HG02571 (cell line): ENCODE measurements around the gene DZIP1L.
"Not testable (repeated sequence)": the region's sequence is repeated elsewhere in the genome, so short reads cannot be mapped to it uniquely, and the experiment has no call there.

Experiments used
- ATAC-seq: cut with Tn5 transposase; IDR thresholded peaks from one replicate; pipeline ENCODE4 v1.9.1; 2021; ENCODE audit warnings: mild to moderate bottlenecking, moderate library complexity; ENCODE audit not compliant: unreplicated experiment

The DZIP1L gene, protein sequence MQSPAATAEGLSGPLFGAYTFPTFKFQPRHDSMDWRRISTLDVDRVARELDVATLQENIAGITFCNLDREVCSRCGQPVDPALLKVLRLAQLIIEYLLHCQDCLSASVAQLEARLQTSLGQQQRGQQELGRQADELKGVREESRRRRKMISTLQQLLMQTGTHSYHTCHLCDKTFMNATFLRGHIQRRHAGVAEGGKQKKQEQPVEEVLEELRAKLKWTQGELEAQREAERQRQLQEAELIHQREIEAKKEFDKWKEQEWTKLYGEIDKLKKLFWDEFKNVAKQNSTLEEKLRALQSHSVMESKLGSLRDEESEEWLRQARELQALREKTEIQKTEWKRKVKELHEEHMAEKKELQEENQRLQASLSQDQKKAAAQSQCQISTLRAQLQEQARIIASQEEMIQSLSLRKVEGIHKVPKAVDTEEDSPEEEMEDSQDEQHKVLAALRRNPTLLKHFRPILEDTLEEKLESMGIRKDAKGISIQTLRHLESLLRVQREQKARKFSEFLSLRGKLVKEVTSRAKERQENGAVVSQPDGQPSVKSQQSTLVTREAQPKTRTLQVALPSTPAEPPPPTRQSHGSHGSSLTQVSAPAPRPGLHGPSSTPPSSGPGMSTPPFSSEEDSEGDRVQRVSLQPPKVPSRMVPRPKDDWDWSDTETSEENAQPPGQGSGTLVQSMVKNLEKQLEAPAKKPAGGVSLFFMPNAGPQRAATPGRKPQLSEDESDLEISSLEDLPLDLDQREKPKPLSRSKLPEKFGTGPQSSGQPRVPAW

GRCh38 chr3:138114988-138115971, at the start of gene DZIP1L:
Gene DZIP1L, minus strand, starts transcription at chr3:138115608. Its CDS starts 11,637 bp downstream, at chr3:138103971.
- ATAC-seq = peak; percentile 78

DNA sequence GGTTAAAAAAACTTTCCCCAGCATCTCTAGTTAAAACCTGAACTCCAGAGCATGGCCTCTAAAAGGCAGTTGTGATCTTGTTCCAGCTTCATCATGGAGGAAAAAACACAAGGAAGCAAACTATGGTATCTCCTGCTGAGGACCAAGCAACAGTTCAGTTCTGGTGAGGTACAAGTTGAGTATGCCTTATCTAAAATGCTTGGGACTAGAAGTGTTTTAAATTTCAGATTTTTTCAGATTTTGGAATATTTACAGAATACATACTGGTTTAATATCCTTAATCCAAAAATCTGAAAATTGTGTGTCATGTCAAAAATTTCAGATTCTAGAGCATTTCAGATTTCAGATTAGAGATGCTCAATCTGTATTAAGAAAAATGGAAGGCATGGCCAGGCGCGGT, 49.7 kb upstream of the DZIP1L start:
- ATAC-seq = no peak

- ATAC-seq = no peak
Measured at GRCh38 chr3:138157743-138158142, 42.3 kb upstream of the DZIP1L start.

GRCh38 chr3:138154534-138154933, 39.1 kb upstream of the DZIP1L start:
- no peak for ATAC-seq

- ATAC-seq = no peak
Measured at GRCh38 chr3:138148503-138148902, 33.1 kb upstream of the DZIP1L start.

DNA sequence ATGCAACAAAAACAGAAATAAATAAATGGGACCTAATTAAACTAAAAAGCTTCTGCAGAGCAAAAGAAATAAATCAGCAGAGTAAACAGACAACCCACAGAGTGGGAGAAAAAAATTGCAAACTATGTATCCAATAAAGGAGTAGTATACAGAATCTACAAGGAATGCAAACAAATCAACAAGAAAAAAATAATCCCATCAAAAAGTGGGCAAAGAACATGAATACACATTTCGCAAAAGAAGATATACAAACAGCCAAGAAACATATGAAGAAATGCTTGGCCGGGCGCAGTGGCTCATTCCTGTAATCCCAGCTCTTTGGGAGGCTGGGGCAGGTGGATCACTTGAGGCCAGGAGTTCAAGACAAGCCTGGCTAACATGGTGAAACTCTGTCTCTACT, 26.8 kb upstream of the DZIP1L start:
- ATAC-seq = not testable (repeated sequence)

DNA sequence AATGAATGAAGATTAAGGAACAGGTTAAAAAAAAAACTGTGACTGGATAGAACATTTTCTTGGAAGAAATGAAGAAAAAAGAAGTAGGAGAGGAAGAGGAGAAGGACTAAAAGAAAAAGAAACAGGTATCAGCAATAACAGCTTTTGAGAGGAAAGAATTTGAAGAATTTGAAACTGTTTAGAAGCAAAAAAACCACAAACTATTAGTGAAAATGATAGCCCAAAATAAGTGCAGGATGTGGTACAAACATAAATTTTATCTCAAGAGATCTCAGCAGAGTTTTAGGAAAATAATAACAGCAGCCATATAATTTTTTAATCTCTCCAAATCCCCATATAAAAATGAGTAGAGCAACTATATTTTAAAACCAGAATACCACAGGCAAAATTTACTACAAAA, 25.5 kb upstream of the DZIP1L start:
- ATAC-seq = no peak

- no peak for ATAC-seq
Measured at GRCh38 chr3:138139691-138140090, 24.3 kb upstream of the DZIP1L start.

DNA sequence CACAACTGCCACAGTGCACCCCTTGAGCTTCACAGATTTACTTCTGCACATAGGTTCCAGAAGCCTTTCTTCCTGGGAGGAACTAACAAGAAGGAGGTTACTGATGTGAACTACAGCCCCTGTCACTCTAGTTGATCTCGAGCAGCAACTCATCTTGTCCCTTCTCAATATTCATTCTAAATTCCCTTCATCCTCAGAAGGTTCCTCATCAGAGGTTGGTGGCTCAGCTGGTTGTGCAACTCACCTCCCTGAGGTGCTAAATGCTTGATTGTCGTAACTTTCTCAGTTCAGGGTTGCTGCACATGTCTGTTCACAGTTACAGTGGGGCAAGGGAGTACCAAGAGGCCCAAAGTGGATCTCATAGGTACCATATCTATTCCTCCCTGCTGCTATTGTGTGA, 22.5 kb upstream of the DZIP1L start:
- ATAC-seq = no peak

GRCh38 chr3:138136201-138136600, 20.8 kb upstream of the DZIP1L start:
- no peak for ATAC-seq

DNA sequence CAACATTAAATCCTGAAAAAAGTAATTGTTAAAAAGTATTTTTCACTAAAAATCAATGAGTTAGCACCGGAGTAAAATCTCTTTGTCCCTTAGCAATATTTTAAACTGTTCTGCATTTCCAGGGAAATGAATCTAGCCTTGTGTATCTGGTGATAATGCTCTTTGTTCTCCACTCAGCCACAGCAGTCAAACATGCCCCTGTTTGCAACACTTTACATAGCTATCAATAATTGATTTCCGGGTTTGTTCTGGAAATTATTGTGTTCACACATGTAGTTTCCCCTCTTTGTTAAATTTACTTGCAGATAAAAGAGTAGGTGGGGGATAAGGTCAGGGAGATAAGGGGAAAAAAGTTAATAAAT, 20.4 kb upstream of the DZIP1L start:
- no peak for ATAC-seq

GRCh38 chr3:138135146-138135832, 19.9 kb upstream of the DZIP1L start:
- ATAC-seq = no peak

DNA sequence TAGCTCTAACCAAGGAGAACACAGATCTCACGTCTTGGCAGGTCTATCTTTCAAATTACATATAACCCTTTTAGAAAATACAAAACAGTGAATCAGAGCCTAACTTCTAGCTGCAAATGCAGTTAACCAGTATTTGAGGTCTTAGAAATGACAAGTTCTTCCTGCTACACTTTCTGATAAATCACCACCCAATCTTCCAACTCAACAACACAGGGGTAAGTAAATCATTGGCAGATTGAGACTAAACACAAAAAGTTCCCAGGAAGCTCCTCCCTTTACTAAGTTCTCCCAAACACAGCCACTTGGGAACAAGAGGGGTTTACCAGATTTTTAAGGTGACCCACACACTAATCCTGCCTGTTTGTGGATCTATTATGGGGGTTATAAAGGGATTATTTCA, 16.8 kb upstream of the DZIP1L start, which contains the start of gene A4GNT:
A4GNT (minus strand) TSS at position 152 of the 400 bp plus-strand sequence. CDS start 1,134 bp downstream, outside the sequence.
- no peak for ATAC-seq

DNA sequence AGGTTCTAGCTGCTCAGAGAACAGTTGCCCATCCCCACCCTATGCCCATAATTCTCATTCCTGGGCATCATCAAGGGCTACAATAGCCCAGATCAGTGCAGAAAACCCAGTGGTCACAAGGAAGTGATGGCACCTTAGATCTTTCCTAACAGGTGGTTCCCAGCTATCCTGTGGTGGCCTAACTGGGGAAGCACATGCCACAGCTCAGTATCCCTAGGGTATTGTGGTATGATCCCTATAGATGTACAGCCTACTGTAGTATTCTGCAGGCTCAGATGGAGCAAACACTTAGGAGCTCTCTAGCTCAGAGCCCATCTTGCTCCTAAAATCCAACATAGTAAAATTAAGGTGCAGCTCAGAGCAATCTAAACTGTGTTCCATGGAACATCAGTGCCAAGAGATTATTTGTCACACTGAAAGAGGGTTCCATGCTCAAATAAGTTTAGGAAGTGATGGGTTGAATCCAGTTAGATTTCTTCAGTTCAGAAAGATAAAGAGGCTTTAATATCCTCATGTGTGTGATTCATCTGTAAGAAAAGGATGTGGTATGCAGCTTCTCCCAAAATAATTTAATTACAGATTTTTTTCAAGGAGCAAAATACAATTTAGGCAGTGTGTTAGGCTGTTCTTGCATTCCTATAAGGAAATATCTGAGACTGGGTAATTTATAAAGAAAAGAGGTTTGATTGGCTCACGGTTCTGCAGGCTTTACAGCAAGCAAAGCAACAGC, 12.4 kb upstream of the DZIP1L start:
- ATAC-seq = no peak

DNA sequence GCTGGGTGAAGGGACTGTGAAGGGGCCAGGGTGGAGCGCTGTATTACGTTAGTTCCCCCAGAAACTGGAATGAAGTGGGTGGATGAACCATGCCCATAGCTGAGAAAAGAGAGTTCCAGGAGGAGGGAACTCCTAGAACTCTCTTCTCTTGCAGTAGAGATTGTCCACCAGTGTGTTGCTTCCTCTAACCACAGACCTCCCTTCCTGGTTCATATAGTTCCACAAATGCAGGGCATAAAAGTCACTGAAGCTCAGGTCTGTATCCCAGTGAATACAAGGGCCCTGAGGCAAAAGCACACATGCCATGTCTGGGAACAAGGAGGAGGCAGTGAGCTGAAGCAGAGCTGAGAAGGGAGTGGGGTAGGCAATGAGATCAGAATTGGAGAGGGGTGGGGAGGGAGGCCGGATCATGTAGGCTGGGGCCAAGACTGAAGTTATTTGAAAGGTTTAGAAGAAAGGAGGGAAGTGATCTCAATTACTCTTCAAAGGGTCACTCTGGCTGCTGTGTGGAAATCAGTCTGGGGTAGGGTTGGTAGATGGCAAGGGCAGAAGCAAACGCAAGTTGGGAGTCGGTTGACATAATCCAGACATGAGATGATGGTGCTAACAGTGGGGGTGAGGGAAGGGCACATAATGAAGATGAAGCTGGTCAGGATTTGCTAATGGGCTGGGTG, 10.3 kb upstream of the DZIP1L start:
- ATAC-seq = no peak

GRCh38 chr3:138124706-138125355, 9.4 kb upstream of the DZIP1L start:
- no peak for ATAC-seq

GRCh38 chr3:138124188-138124587, 8.8 kb upstream of the DZIP1L start:
- no peak for ATAC-seq

GRCh38 chr3:138119423-138119766, 4.0 kb upstream of the DZIP1L start:
- no peak for ATAC-seq
